Left colon (tissue), 2 donors: ENCODE measurements around the gene CSNK1D. TPM values are rescaled to one million over a fixed set of nuclear protein-coding genes. Genes with fewer than 3 reads are reported as not detected.
A peak's percentile ranks its signal among the peaks of the same experiment; 100 is the strongest.

ENCODE experiments used
- ATAC-seq: fragments of 200-7000 bp; cut with Tn5 transposase; one replicate; pipeline ENCODE4 v1.9.1; 2020; ENCODE audit warnings: mild to moderate bottlenecking, moderate library complexity
- DNase-seq, 2 donors: peaks; one replicate each; pipeline ENCODE4 v3.0.0-alpha.2; 2020
- intact Hi-C, 2 donors: fragments of 100-400 bp; cut with DNase I in 1 of 2; cut with micrococcal nuclease in 1 of 2; formaldehyde crosslinking; loops; one replicate each; pipeline versions ENCODE4 v1.11.2 to v1.14.0; 2022; cut with DNase I, micrococcal nuclease
- total RNA-seq, 2 donors: library from RNA; stranded (reverse); fragmentation: NEBNext Ultra II Directional; extraction: Animal tissue kit (Norgen Biotek cat#: 25700); gene quantifications; one replicate each; pipeline ENCODE4 v1.2.1, GENCODE V29; 2021
- donor health status: DM: no; HTN: no; CAD: no.
- donor health status: DM: yes; HTN: yes; CAD: no.

Gene CSNK1D
- total RNA-seq, 2 donors from 2014 or later = 165 to 166 TPM

DNA sequence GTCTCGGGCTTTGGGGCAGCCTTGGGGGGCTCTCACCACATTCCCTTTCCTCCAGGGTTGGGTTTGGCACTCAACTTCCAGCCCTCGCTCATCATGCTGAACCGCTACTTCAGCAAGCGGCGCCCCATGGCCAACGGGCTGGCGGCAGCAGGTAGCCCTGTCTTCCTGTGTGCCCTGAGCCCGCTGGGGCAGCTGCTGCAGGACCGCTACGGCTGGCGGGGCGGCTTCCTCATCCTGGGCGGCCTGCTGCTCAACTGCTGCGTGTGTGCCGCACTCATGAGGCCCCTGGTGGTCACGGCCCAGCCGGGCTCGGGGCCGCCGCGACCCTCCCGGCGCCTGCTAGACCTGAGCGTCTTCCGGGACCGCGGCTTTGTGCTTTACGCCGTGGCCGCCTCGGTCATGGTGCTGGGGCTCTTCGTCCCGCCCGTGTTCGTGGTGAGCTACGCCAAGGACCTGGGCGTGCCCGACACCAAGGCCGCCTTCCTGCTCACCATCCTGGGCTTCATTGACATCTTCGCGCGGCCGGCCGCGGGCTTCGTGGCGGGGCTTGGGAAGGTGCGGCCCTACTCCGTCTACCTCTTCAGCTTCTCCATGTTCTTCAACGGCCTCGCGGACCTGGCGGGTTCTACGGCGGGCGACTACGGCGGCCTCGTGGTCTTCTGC lies 36.3 kb downstream of the CSNK1D start:
- intact Hi-C loops = loop anchor here (10.0 kb wide), 1 partner anchor 88 kb away; no protein-coding TSS in a partner anchor
- ATAC-seq (no peak), DNase-seq (peak in 1 of 2 donors; percentile 36)

DNA sequence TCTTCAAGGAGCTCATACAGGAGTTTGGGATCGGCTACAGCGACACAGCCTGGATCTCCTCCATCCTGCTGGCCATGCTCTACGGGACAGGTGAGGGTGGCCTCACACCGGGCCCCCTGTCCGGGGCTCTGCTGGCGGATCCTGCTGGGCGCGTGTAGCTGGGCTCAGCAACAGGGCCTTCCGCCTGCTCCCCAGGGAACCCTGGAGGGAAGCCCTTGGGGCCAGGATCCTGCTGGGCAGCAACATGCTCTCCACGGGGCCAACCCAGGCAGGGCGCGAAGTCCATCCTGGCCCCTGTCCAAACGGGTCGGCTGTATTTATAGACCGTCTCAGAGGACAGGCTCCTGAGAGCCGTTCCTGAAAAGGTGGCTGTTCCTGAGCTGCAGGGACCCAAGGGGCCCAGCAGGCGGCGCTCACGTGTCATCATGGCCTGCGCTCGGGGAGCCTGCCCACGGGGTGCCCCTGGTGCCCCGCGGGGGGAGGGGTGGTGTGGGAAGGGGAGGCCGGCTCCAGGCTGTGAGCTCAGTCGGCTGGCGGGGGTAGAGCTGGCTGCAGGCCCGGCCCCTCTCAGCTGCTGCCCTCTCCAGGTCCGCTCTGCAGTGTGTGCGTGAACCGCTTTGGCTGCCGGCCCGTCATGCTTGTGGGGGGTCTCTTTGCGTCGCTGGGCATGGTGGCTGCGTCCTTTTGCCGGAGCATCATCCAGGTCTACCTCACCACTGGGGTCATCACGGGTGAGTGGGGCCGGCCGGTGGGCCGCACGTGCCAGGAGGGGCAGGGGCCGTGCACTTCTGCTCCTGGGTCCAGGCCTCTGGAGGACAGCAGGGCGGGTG lies 37.1 kb downstream of the CSNK1D start:
- DNase-seq = peak; percentile 66 to 72
- ATAC-seq = peak; percentile 13
- intact Hi-C loops = loop anchor here (10.0 kb wide), 1 partner anchor 88 kb away; no protein-coding TSS in a partner anchor

DNA sequence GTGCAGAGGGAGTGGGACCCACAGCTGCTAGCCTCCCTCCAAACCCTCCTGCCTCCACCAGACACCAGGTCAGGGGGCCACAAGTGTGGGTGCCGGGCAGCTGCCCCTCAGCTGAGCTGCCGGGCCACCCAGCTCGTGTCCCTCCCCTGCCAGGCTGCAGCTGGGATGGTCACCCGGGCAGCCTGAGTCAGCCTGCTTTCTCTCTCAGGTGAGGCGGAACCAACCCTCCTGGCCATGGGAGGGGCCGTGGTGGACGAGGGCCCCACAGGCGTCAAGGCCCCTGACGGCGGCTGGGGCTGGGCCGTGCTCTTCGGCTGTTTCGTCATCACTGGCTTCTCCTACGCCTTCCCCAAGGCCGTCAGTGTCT lies 37.7 kb downstream of the CSNK1D start:
- ATAC-seq (no peak), DNase-seq (no peak)
- intact Hi-C loops = loop anchor here (10.0 kb wide), 1 partner anchor 89 kb away; no protein-coding TSS in a partner anchor

DNA sequence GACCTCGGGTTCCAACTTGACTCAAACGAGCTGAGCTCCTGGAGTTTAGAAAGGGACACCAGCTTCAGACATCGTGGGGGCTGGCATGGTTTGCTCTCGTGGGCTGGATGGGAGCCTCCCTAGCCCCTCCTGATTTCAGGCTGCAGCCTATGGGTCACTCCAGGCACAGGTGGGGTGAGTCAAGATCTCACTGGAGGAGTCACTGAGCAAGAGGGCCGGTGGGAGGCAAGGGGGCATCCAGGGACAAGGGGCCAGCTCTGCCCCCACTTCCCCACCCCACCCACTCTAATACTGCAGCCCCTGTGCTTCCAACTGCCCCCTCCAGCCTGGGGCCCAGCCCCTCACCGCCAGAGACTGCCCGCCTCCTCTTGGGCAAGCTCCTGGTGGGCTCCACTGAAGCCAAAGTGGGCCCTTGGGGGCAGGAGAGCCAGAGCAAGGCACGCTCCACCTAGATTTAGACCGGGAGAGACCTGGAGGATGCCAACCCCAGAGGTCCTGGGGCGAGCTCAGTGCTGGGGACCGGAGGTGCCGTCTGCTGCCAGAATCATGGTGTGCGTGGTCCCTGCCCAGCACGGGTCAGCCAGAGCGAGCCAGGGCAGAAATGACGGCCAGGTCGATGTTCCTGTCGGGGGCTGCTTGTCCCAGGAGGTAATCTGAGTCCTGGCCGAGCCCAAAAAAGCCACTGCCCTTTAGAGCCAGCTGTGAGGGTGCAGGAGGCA lies 38.3 kb downstream of the CSNK1D start:
- peak in 1 of 2 donors; percentile 27 for DNase-seq
- no peak for ATAC-seq
- intact Hi-C loops = loop anchor here (10.0 kb wide), 1 partner anchor 90 kb away; no protein-coding TSS in a partner anchor

DNA sequence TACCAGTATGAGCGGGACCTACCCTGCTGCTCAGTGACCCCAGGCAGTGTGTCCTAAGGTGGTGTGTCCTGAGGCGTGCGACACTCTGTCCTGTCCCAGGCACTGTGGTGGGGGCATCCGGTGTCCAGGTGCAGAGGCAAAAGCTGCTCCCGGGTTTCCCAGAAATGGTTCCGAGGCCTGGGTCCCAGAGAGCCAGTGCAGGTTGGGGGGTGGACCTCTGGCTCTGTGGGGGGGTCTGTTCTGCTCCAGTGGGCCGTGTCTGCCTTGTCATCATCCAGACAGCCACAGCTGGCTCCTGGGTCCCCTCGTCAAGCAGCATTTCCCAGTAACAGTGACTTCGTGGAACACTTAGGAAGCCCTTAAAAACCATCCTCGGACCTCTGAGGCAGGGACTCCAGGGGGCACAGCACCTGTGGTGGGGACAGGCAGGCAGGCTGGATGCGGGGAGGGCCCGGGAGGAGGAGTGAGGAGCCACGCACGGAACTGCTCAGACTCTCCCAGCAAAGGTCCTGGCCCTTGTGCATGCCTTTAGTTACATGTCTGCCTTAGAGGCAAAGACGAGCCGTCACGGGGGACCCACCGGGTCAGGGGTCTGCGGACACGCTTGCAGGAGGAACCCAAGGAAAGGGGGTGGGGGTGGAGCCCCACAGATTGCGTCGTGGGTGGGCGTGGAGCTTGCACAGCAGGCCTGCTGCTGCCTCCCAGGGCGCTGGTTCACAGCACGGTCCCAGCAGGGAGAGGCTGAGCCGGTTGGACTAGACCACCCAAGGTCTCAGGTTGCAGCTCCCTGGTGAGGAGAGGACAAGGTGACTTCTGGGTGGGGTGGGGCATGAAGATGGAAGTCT lies 39.1 kb downstream of the CSNK1D start:
- DNase-seq (peak in 1 of 2 donors; percentile 35), ATAC-seq (no peak)
- intact Hi-C loops = loop anchor here (10.0 kb wide), 1 partner anchor 90 kb away; no protein-coding TSS in a partner anchor

DNA sequence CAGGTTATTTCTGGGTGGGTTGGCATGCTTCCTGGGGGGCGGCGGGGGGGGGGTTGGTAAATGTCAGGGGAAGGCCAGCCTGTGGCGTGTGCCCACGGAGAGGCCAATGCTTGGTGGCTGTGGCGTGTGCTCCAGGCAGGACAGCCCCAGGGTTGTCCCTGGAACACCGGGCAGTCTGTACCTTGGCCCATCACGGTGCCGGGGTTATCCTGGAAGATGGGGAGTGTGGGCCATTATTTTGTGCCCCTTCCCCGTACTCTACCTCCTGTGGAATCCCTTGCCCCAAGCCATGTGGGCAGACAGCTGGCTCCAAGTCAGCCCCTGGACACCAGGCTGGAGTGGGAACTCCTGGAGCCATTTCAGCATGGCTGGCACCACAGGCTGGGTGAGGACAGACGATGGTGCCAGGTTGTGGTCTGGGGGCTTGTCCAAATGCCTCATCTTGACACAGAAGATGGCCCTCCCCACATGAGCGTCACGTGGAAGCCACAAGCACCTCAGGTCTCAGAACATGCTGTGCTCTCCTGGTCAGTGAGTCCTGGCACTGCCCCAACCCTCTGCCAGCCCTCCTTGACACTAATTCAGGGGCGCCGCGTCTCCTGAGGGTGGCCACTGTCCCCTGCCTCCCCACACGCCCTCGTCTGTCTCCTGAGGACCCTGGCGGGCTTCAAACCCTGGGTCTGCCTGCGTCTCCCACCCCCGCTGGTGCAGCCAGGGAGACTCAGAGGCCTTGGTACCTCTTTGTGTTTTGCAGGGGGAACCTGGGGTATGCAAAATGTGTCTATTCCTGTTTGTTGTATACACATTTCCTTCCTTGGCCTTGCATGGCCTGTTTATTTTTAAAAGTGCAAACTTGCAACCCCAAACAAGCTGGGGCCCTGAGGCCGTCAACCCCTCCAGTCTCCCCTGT lies 40.4 kb downstream of the CSNK1D start:
- ATAC-seq (no peak), DNase-seq (no peak)
- intact Hi-C loops = loop anchor here (10.0 kb wide), 1 partner anchor 92 kb away; no protein-coding TSS in a partner anchor

DNA sequence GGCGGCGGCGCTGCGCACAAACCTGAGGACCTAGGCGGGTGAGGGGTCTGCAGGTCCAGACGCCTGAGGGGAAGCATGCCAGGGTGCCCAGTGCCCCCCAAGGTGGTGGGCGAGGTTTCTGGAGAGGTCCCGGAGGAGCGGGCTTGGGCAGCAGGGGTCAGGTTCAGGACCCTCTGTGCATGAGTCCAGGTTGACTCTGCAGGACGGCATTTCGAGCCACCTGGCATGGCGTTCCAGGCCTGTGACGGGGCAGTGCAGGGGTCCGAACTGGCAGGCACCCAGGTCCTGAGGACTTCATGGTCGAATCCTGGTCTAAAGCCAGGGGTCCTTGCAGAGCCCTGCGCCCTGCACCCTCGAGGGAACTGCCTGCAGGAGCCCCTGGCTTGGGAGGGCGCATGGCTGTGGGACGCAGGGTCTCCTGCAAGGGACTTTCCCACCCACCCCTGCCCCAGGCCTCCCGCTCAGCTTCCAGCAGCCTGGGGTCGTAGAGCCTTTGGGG lies 41.1 kb downstream of the CSNK1D start:
- DNase-seq = no peak
- intact Hi-C loops = loop anchor here (10.0 kb wide), 1 partner anchor 92 kb away; no protein-coding TSS in a partner anchor
- ATAC-seq = no peak

DNA sequence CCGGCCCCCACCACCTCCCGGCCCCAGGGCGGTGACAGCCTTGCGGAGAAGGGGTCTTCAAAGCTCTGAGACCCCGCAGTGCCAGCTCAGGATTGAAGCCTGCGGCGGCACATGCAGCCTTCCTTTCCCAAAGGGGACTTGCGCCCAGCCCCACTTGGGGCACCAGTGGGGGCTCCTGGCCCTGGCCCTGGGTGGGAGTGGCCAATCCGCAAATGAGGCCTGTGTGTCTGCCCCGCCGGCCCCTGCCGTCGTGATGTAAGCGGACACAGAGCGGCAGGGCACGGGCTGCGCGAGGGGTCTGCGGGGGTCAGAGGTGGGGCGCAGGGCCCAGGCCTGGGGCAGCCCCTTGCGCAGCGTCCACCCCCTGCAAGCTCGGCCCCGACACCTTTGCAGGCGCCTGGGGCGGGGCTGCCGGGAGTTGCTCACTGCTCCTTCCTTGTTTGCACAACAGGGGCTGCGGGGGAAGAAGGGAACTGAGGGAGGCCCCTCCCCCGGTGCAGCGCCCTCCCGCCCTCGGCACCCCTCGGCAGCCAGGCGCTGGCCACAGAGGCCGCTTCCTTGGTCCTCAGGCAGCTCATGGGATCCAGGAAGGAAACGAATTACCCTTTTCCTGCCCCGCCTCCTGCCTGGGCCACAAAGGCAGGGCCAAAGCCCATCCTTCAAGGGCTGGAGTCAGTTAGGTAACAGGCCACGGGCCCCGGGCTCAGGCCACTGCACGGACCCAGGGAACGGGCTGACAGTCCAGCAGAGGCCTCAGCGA lies 41.8 kb downstream of the CSNK1D start:
- DNase-seq = peak; percentile 84 to 91
- intact Hi-C loops = loop anchor here (10.0 kb wide), 1 partner anchor 93 kb away; no protein-coding TSS in a partner anchor
- peak; percentile 48 for ATAC-seq

DNA sequence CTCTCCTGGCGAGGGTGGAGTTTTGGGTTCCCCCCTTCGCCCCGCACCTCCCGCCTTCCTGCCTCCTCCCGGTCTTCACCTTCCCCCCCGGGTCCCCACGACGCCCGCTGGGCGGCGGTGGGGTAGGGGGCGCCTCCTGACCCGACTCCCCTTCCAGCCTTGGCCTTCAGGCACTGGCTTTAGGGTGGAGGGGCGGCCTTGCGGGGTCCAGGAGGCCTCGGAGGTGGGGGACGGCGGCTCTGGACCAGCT lies 42.3 kb downstream of the CSNK1D start:
- intact Hi-C loops = loop anchor here (10.0 kb wide), 1 partner anchor 94 kb away; no protein-coding TSS in a partner anchor
- DNase-seq (no peak), ATAC-seq (peak; percentile 2)

DNA sequence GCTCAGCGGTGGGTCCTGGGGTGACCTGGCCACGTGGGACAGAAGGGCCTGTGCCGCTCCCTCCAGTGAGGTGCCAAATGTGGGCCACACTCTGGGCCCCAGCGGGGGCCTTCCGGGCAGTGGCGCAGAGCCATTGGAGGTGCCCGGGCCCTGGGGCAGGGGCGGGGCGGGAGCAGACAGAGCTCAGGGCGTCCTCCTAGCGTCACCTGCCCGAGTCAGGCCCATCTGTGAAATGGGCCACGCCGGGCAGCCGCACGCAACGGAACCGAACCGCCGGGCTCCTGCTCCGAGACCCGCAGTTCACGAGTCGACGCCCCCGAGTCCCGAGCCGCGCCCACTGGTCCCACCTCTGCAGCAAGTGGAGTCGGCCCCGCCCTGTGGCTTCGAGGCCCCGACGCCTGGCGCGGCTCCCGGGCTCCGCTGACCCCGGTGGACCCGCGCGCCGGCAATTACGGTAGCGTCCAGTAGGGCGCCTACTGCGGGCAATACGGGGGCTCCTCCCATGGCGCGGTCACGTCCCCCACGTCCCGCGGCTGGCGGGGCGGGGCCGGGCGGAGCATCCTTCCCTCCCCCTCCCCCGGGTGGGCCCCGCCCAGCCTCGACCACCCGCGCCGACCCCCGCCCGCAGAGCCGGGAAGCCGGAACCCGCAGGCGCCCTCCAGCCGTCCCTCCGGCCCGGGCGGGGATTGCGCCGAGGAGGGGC lies 42.7 kb downstream of the CSNK1D start:
- intact Hi-C loops = loop anchor here (10.0 kb wide), 1 partner anchor 94 kb away; no protein-coding TSS in a partner anchor
- peak; percentile 91 to 94 for DNase-seq
- peak; percentile 65 for ATAC-seq

DNA sequence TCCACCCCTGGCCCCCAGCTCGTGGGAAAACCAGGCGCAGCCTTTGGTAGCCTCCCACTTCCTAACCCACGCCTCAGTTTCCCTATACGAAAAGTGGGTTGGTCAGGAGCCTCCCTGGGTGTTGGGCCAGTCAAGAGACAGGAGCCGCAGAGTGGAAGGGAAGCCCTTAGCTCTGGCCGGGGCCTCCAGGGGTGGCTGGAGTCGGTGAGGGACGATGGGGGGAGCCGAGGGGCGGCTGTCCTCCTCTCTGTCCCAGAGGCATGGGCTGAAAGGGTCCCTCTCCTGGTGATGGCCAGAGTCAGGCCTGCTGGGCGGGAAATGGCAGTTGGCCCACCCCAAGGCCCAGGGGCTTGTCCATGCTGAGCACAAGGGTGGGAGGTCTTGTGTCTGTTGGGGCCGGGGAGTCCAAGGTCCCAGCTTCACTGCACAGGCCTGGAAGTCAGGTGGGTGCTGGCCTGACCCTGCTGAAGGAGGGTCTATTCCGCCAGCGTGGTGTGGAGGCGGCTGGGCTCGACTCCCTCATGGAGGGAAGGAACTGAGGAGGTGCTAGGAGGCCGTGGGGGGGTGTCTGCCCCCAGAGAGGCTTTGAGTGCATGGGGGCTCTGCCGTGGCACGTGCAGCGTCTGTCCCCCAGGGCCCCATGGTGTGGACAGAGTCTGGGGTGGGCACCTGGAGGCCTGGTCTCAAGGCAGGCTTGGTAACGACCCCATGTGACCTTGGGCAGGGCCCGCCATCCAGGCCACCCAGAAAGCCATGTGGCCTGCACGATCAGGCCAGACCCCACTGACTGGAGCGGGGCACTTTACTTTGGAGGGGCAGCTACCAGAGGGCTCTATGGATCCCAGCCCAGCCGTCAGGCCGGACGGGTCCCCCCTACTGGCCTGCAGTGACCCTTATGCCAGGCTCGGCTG lies 43.5 kb downstream of the CSNK1D start:
- DNase-seq = peak; percentile 37 to 57
- intact Hi-C loops = loop anchor here (10.0 kb wide), 1 partner anchor 95 kb away; no protein-coding TSS in a partner anchor
- ATAC-seq = no peak

DNA sequence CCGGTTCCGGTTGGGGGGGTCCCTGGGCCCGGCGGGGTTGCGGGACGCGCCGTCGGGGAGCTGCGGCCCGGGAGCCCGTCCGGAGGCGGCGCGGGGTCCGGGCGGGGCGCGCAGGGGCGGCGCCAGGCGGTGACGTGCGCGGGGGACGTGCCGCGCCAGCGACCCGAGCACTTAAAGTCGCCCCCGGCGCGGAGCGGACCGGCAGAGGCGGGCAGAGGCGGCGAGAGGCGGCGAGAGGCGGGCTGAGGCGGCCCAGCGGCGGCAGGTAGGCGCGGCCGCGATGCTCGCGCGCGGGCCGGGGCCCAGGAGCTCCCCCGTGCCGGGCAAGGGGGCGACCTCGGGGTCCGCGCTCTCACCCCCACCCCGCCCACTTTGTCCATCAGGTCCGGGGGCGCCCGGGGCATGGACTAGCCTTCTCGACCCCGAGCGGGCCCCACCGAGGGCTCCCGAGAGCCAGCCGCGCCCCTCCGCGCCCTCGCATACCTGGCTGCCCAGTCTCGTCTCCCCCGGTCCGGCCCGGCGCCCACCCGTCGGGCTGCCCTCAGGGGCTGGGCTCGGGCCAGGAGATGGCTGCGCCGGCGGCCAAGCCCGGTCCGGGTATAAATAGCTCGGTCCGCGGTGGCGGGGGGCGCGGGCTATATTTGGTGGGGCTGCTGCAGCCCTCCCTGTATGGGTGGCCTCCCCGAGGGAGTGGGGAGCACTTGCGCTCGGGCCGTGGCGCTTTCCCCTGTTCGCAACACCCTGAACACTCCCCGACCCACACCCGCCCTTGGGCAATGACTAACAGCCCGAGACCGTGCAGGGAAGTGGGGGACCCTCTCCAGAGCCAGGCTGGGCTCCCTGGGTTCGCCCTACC lies 44.4 kb downstream of the CSNK1D start, which contains the start of gene SLC16A3:
Gene SLC16A3 (plus strand): TSS at position 201 of the 856 bp plus-strand sequence. CDS start 6,967 bp downstream, outside the sequence.
- ATAC-seq (peak; percentile 45), DNase-seq (peak; percentile 63 to 83)
- intact Hi-C loops = no loop called here

DNA sequence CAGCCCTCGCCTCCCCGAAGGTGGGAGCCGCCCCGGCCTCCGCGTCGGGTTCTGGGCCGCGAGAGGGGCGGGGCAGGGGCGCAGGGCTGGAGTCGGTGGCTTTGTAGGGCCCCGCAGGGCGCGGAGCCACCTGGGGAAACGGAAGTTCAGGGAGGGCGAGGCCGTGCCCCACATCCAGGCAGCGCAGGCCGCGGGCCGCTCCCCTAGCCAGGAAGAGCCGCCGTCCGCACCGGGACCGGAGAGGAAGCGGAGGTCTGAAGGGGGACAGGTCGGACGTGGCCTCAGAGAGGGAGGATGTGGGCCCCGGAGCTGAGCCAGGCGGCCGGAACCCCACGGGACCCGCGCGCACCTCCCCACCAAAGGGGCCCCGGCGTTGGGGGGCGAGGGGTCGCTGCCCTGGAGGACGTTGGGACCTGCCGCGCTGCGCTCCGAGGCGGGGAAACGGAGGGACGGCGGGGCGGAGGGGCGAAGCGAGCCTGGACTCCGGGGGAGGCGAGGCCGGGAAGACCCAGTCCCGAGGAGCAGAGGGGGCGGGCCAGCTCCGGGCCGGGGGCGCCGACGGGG lies 45.1 kb downstream of the CSNK1D start:
- intact Hi-C loops = no loop called here
- ATAC-seq = peak; percentile 38
- DNase-seq = peak; percentile 84 to 86
